HG02885 (cell line): ENCODE data around the gene CAMK1D.
A peak's percentile ranks its signal among the peaks of the same experiment; 100 is the strongest.

Source experiments
- ATAC-seq: cut with Tn5 transposase; IDR thresholded peaks from one replicate; pipeline ENCODE4 v1.9.1; 2021; ENCODE audit warnings: mild to moderate bottlenecking; ENCODE audit not compliant: unreplicated experiment, poor library complexity

CAMK1D gene

DNA sequence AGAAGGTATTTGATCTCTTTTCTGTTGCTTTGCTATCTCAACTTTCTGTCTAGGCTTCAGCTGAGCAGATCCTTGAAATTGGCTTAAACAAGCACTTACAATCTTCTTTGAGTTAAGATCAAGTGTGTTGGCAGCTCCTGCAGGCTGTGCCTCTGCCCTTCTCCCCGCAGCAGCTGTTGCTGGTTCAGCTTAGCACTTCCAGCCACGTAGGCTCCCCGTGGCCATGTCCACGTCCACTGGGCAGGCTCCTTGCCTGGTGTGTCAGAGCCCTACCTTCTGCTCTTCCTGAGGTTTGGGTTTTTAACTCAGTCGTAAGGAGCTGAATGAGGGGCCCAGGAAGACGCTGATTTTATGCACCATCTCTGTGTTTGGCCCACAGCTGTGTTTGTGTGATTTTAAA is 47.2 kb downstream of the CAMK1D start:
- no peak for ATAC-seq

DNA sequence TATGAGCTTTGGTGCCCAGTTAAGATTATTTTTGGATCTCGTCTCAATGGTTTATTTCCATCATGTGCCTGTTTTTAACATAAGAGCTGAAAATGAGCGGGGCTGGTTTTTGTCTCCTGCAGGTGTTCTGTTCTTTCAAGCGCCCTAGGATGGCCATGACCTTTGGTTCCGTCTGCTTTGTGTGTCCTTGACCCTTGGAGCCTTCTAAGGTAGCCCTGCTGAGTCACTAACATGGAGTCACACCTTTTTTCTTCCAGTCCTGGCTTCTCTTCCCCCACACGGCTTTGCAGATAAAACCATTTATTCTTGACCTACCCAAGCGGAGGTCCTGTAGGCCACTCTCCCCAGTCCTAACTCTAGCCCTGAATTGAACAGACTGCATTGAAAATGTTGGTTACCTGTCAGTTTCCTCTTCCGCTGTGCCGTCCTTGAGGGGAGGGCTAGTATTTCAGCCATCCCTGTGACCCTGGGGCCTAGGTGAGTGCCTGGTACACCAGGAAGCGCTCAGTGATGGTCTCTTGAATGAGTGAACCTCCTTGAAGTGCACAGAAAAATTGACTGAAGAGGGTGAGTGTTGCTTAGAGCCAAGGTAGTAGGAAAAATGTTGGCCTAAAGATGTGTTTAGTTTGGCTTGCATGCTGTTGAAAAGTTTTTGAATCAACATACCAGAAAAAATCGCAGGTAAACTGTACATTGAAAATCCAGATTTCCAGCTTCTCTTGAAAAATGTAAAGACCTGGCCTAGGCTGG is 48.0 kb downstream of the CAMK1D start:
- ATAC-seq: no peak

DNA sequence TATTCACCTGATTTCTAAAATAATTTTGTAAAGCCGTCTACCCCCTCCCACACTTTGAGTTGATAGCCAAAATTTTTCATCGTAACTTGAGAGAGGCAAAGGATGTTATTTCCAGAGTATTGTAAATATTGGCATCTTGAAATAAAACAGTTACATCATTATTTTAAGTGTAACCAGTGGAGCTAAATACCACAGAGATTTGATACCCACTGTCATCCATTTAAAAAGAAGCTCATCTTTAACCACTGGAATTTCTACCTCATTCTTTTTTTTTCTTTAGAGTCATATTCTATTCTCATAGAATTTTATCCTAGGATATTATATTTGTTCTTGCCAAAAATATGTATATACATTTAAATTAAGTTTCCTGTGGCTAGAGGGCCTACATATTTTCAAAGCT is 48.6 kb downstream of the CAMK1D start:
- ATAC-seq: no peak

DNA sequence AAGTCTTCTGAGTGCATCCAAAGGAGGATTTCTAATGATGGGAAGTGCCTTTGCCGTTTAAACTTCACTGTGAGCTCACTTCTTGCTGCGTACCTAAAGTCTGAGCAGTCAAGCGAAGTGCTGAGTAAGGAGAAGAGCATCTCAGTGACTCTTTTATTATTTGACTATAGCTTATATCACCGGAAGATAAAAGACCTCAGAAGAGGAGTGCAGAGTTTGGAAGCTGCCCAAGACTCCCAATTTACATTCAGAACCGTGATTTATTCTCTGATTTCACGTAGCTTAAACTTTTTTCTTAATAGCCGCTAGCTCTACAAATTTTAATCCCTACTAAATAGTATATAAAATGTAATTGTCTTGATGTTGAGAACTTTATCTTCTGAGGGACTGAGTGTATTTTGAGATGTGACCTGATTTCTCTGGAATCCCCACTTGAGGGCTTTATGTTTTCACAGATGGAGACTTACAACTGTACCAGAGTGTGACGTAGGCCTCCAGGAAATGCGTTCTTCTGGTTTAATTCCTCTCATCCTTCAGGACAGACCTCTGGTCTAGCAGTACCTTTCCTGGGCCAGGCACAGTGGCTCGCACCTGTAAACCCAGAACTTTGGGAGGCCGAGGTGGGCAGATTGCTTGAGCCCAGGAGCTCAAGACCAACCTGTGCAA is 51.1 kb downstream of the CAMK1D start:
- ATAC-seq: no peak

DNA sequence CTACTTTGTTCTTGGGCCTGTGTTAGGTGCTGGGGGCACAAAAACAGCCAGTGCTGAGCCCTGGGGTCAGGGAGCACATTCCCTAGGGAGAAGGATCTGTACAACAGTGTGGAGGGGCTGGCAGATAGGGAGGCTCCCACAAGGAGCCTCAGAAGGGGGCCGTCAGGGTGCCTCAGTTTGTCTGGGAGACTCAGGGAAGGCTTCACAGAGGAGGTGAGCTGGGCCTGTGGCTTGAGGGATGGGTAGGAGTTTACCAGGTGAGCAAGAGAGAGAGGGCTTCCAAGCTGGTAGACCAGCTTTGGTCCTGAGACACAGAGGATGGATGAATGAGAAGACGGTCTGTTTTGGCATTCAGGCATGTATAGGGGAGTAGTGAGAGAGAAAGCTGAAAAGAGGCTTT is 52.1 kb downstream of the CAMK1D start:
- ATAC-seq: no peak

DNA sequence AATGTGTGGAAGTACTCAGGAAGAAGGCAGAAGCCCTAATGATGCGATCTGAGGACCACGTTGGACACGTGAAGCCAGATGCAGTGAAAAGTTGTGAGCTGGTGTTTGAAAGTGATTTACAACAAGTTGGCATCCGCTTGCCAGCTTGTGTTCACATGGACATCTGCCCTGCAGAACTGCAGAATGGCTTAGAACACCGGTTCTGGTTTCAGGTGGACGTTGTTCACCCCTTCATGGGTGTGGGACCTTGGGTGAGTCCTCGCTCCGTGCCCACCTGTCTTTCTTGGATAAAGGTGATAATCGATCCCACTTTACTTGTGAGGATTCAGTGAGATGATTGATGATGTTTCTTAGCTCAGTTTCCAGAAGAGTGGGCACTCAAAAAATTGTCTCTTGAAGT is 53.8 kb downstream of the CAMK1D start:
- ATAC-seq: no peak

DNA sequence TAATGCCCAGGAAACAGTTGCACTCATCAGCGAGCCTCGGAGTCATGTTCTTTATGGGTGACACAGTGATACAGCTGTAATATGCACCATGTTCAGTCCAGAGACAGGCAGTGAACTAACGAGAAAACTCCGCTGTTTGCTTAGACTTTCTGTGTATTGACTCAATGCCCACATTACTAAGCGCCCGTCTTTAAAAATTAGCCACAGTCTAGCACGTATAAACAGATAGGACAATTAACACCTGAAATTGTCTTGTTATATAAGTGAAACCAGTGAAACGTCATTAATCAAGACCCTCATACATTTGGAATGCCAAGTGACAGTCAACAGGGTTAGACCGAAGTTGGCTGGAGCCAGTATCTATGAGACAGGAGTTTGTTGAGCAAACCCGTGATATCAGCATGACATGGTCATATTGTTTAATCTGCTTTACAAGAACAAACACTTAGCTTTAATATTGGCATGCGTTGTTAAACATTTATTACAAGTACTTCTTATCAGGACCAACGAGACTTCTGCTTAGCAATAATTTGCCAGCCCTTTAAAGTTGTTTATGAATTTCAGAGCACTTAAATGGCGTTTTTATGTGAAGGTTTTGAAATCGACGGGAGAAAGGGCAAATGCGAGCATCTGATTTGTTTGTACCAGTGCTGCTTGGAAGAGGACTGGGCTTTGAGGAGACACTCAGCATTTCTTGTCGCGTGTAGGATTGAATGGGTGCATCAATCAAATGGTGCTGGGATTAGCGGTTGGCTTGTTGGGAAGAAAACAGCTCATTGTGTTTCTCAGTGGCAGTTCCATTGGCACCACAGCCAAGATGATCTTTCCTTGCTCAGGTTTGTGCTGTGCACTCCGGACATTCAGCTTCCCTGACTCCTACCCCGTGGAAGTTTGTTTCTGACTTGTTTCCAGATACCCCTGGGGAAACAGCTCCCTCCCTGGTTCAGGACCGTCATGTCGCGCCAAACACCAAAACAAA is 56.3 kb downstream of the CAMK1D start:
- ATAC-seq: no peak

DNA sequence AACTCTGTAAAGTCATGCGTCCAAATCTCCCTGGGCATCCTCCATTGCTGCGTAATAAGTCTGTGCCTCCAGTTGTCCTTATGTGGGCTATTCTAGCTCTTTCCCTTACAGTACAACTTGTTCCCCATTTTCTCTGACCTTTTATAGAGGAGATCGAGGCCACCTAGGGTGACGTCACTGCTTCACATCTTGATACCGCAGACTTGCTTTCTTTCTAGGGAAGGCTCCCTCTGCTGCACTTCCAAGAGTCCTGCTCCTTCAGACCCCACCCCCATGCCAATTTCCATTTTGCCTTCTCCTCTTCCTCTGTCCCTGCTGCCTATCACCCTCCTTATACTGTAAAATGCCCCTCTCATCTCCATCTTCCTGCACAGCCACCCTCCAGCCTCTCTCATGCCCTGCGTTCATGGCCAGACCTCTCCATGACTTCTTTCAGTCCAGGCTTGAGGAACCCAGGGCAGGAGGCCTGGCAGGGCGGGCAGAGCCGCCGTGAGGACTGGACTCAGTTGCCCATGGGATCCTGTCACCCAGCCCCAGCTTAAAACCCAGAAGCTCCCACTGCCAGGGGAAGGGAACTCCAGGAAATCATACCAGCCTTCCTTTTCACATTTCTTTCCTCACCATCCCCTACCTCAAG is 57.5 kb downstream of the CAMK1D start:
- no peak for ATAC-seq

DNA sequence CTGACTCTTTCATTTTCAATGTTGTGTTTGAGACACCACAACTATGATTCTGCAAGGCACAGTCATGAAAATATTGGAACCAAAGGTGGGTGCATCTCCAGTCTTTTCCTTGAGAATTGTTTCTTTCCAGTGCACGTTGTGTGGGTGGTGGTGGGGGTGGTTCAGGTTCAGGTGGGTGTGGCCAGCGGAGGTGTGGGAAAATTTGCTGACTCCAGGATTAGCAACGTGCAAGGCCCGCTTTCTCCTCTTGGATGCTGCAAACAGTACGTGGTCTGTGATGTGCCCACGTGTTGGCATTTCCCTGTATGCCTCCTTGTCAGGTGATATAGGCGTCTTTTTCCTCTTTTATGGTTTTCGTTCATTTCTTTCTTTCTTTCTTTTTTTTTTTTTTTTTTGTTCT is 59.1 kb downstream of the CAMK1D start:
- ATAC-seq: no peak

DNA sequence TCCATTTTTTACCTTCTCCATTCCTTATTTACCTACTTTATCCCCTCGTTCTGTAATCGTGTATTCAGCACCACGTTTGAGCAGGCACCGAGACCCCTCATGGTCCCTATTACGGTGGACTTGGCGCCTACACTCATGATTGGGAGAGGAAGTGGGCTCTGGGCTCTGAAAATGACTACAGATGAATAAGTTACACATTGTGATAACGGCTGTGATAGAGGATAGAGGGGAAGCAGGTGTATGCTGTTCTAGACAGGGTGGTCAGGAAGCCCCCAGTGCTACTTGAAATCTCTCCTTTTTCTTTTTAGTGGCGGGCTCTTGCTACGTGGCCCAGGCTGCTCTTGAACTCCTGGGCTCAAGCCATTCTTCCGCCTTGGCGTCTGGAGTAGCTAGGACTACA is 59.8 kb downstream of the CAMK1D start:
- ATAC-seq: no peak

DNA sequence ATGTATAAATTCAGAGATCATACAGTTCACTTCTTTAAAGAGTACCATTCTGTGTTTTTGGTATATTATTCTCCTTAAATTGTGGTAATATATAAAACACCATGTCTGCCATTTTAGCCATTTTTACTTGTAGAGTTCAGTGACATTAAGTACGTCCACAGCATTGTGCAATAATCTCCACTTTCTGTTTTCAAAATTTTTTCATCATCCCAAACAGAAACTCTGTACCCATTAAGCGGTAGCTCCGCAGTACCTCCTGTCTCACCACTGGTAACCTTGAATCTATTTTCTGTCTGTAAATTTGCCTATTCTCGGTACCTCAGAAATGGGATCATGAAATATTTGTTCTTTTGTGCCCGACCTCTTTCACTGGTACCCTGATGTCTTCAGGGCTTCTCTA is 60.3 kb downstream of the CAMK1D start:
- no peak for ATAC-seq

DNA sequence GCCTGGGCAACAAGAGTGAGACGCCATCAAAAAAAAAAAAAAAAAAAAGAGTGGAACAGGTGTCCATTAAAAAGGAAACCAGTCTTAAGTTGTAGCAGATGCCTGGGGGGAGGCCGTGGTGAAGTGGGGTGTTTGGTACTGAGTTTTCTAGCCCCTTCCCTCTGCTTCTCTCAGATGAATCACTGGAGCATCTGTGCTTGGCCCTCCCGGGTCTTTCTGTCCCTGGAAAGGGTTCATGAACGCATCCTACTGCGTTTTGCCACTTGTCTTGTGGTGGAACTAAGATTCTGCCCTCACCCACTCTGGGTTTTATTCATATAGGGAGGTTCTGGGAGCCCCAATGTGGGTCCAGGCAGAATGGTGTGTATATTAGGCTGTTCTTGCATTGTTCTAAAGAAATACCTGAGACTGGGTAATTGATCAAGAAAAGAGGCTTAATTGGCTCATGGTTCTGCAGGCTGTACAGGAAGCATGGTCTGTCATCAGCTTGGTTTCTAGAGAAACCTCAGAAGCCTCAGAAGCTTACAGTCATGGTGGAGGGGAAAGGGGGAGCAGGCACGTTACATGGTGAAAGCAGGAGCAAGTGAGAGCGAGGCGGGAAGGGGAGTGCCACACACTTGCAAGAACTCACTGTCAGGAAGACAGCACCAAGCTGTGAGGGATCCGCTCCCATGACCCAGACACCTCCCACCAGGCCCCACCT is 63.5 kb downstream of the CAMK1D start:
- ATAC-seq: peak; percentile 77

DNA sequence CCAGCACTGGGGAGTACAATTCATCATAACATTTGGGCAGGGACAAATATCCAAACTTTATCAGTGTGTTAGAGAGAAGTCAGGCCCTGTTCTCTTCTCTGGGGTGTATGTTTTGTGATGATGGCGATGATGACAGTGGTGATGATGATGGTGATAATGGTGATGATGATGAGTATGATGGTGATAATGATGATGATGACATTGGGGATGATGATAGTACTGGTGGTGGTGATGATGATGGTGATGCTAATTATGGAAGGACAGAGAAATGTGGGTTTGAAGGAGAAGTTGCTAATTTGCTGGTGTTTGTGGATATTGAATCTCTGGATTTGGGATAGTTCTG is 64.0 kb downstream of the CAMK1D start:
- ATAC-seq: no peak

DNA sequence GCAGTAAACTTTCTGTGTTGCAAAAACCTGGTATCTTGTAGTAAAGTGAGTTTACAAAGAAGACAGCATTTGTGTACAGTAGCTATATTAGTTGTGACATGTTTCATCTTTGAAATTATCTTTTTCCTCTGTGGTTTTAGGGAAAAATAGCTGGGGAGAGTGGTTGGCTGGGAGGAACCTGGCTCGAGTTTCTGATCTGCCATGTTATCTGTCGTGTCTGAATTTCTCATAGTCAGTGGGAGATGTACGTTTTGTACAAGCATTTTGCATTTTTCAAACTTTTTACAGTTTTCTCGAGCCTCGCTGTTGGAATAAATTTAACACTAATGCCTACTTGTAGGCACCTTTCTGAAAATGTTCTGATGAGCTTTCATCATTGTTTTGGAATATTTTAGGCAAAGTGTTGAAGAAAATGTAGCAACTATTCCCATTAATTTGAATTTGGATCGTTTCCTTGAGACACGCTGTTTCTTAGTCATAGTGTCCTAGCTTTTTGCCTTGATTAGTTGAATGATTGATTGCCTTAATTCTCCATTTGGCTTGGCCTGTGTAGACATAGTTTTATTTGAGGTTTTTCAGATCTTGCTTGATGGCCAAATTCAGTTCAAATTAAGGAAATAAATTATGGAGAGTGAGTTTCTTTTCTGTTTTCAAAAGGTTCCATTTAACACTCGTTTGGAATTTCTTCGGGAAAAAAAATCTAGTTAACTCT is 65.1 kb downstream of the CAMK1D start:
- no peak for ATAC-seq

DNA sequence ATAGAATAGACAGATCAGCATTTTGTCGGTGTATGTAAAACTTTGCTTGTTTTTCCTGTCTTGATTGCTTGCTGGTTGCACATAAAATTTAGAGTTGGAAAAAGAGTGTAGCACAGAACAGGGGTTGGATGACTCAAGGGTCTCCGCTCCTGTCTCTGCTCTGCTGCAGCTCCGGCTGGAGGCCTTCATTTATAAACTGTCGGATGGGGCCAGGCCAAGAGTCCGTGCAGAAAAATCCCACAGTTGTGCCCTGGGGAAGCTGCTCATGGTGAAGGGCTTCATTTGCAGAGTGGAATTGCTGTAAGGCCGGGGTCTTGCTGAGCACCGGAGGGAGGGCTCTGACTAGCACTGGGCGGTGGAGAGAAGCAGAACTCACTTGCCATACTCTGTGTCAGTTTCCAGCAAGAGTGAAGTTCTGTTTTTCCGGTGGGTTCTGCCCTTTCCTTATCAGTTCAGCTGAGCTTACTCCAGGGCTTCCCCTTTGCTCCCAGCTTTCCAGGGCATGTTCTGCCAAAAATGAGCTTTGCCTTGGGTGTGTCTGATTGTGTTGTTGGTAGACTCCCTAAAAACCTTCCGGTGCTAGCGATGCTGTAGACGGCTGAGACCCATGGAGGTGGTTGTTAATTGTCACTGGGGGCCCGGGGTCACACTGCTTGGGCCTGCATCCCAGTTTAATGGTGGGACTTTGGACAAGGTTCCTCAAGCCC is 67.2 kb downstream of the CAMK1D start:
- ATAC-seq: no peak

DNA sequence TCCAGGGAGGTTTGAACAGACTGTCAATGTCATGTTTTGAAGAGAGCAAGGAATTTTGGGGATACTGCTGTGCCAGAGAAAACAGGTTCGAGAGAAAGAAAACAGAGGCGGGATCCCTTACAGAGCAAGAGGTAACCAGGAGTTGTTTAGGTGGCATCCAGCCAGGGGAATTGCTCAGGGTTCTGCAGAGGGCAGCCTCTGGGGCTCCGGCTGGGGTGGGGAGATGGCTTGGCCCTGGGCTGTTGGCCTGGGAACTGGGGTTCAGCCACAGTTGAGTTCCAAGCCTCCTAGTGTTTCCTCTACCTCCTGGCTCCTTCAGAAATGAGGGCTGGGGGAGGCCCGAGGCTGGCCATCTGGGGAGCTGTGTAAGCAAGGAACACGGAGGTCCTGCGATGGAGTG is 68.0 kb downstream of the CAMK1D start:
- ATAC-seq: no peak

DNA sequence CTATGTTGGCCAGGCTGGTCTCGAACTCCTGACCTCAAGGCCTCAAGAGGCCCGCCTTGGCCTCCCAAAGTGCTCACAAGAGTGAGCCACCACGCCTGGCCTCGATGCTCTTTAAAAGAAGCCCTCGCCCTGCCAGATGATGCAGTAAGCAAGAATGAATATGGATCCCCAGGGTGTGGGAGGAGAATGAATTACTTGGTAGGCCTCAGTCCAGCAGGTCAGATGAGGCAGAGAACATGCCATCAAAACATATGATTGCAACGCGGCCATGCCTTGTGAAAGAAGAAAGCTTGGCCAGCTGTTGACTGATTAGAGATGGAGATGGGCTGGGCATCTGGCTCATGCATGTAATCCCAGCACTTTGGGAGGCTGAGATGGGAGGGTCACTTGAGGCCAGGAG is 68.7 kb downstream of the CAMK1D start:
- ATAC-seq: no peak

DNA sequence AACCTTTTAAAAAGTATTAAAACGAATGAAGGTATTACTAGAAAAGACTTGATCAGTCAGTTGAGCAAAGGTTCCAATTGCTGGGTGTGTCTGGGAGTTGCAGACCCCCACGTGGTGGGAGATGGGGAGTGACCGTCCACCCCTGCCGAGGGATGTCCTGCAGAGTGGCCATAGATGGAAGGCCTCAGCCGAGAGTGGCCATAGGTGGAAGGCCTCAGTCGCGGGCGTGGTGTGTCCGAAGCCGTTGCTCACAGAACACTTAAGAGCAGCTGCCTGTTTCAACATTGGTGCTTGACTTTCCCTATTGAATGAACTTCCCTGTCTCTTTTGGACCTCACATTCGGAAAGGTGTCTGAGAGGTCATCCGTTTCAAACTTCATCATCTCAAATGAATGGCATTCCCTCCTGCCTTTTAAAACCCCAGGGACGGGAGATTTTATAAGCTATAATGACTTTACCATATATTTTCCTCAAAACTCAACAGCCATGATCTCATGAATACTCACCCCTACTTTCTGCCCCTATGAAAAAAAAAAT is 69.4 kb downstream of the CAMK1D start:
- no peak for ATAC-seq
